ENCODE measurements around the gene CAMKK1.

- TF ChIP-seq POLR2A (IDR thresholded peaks at IDR 0.05): no peak
- TF ChIP-seq, protein P1, sequence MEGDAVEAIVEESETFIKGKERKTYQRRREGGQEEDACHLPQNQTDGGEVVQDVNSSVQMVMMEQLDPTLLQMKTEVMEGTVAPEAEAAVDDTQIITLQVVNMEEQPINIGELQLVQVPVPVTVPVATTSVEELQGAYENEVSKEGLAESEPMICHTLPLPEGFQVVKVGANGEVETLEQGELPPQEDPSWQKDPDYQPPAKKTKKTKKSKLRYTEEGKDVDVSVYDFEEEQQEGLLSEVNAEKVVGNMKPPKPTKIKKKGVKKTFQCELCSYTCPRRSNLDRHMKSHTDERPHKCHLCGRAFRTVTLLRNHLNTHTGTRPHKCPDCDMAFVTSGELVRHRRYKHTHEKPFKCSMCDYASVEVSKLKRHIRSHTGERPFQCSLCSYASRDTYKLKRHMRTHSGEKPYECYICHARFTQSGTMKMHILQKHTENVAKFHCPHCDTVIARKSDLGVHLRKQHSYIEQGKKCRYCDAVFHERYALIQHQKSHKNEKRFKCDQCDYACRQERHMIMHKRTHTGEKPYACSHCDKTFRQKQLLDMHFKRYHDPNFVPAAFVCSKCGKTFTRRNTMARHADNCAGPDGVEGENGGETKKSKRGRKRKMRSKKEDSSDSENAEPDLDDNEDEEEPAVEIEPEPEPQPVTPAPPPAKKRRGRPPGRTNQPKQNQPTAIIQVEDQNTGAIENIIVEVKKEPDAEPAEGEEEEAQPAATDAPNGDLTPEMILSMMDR (IDR thresholded peaks at IDR 0.05 in 4 of 5, conservative IDR thresholded peaks at IDR 0.05 in 1 of 5): no peak
Measured at GRCh38 chr17:3928406-3928805, 35.6 kb upstream of the CAMKK1 start.

All from gastrocnemius medialis (tissue), 4 donors.